Activated naive CD4-positive, alpha-beta T cell treated with anti-CD3 and anti-CD28 coated beads, Interleukin-2, amount 10 ng/mL, durations not matched to agents 7 days and 5 days (primary cell): ENCODE results near the gene PPARG.

Experiments
- CTCF ChIA-PET: fragments of 350-600 bp; sonication (Branson Sonifier 250); formaldehyde crosslinking; loops from one replicate; lab custom pipeline; 2021; ENCODE audit warnings: antibody characterized with exemption; lab: Charles Lee
- DNase-seq: peaks from one replicate; pipeline ENCODE4 v3.0.0-alpha.2; 2020
- H3K27ac Mint-ChIP-seq: one replicate; pipeline ENCODE4 v1.8.0; 2021; ENCODE audit warnings: mild to moderate bottlenecking, moderate library complexity, mixed read lengths
- H3K27me3 Mint-ChIP-seq: one replicate; pipeline ENCODE4 v1.8.0; 2021; ENCODE audit warnings: mild to moderate bottlenecking, mixed read lengths
- H3K36me3 Mint-ChIP-seq: one replicate; pipeline ENCODE4 v1.8.0; 2021; ENCODE audit warnings: mixed read lengths
- H3K4me1 Mint-ChIP-seq: one replicate; pipeline ENCODE4 v1.8.0; 2021; ENCODE audit warnings: mixed read lengths
- H3K4me3 Mint-ChIP-seq: one replicate; pipeline ENCODE4 v1.8.0; 2021; ENCODE audit warnings: mild to moderate bottlenecking, moderate library complexity, mixed read lengths
- H3K9me3 Mint-ChIP-seq: one replicate; pipeline ENCODE4 v1.8.0; 2021; ENCODE audit warnings: mixed read lengths

PPARG gene

GRCh38 chr3:12400616-12401194, 111.8 kb downstream of the PPARG start:
- H3K27me3 Mint-ChIP-seq = peaks cover 9% of the 10 kb centered on the region
- H3K4me3 Mint-ChIP-seq = no peak overlapping the region
- no peaks in the 10 kb centered on the region for H3K36me3 Mint-ChIP-seq
- H3K9me3 Mint-ChIP-seq = no peaks in the 10 kb centered on the region
- H3K27ac Mint-ChIP-seq = no peak overlapping the region
- CTCF ChIA-PET = interaction anchor here (1.1 to 1.7 kb wide), 2 partner anchors 79 to 265 kb away, joined by 4 read pairs; no protein-coding TSS in a partner anchor
- no peak for DNase-seq
- H3K4me1 Mint-ChIP-seq = peaks cover 2% of the 10 kb centered on the region

- H3K27me3 Mint-ChIP-seq = peaks cover 10% of the 10 kb centered on the region
- H3K4me3 Mint-ChIP-seq = no peak overlapping the region
- H3K4me1 Mint-ChIP-seq = no peaks in the 10 kb centered on the region
- H3K36me3 Mint-ChIP-seq = no peaks in the 10 kb centered on the region
- H3K27ac Mint-ChIP-seq = no peak overlapping the region
- no peak for DNase-seq
- CTCF ChIA-PET = interaction anchor here (1.1 to 1.7 kb wide), 2 partner anchors 79 to 266 kb away, joined by 4 read pairs; no protein-coding TSS in a partner anchor
- no peaks in the 10 kb centered on the region for H3K9me3 Mint-ChIP-seq
These were observed 112.3 kb downstream of the PPARG start for GRCh38 chr3:12401208-12401607.

- Mint-ChIP-seq H3K9me3 (no peaks in the 10 kb centered on the region), H3K4me3 (no peak overlapping the region), H3K27ac (no peak overlapping the region), H3K27me3 (peaks cover 8% of the 10 kb centered on the region), H3K4me1 (no peaks in the 10 kb centered on the region), H3K36me3 (no peaks in the 10 kb centered on the region)
- no peak for DNase-seq
- CTCF ChIA-PET = no interaction called here
These were observed 116.8 kb downstream of the PPARG start for GRCh38 chr3:12405432-12406272.

GRCh38 chr3:12408984-12409683, 120.3 kb downstream of the PPARG start:
- CTCF ChIA-PET = no interaction called here
- Mint-ChIP-seq H3K27ac (no peak overlapping the region), H3K9me3 (no peaks in the 10 kb centered on the region), H3K36me3 (no peaks in the 10 kb centered on the region), H3K4me1 (no peaks in the 10 kb centered on the region), H3K27me3 (peaks cover 17% of the 10 kb centered on the region), H3K4me3 (no peak overlapping the region)
- DNase-seq = no peak

- DNase-seq = no peak
- H3K27ac Mint-ChIP-seq = no peak overlapping the region
- H3K36me3 Mint-ChIP-seq = no peaks in the 10 kb centered on the region
- H3K27me3 Mint-ChIP-seq = peaks cover 19% of the 10 kb centered on the region
- H3K9me3 Mint-ChIP-seq = no peaks in the 10 kb centered on the region
- no peaks in the 10 kb centered on the region for H3K4me1 Mint-ChIP-seq
- CTCF ChIA-PET = no interaction called here
- no peak overlapping the region for H3K4me3 Mint-ChIP-seq
These were observed 121.1 kb downstream of the PPARG start for GRCh38 chr3:12409684-12410596.

GRCh38 chr3:12413721-12414255, 124.9 kb downstream of the PPARG start:
- Mint-ChIP-seq H3K36me3 (no peaks in the 10 kb centered on the region), H3K27me3 (peaks cover 21% of the 10 kb centered on the region), H3K4me3 (no peak overlapping the region), H3K4me1 (no peaks in the 10 kb centered on the region), H3K27ac (no peak overlapping the region), H3K9me3 (no peaks in the 10 kb centered on the region)
- no peak for DNase-seq
- CTCF ChIA-PET = no interaction called here

- CTCF ChIA-PET = no interaction called here
- no peaks in the 10 kb centered on the region for H3K36me3 Mint-ChIP-seq
- no peak overlapping the region for H3K4me3 Mint-ChIP-seq
- DNase-seq = no peak
- H3K4me1 Mint-ChIP-seq = no peaks in the 10 kb centered on the region
- H3K27ac Mint-ChIP-seq = no peak overlapping the region
- H3K9me3 Mint-ChIP-seq = no peaks in the 10 kb centered on the region
- peaks cover 18% of the 10 kb centered on the region for H3K27me3 Mint-ChIP-seq
These were observed 126.3 kb downstream of the PPARG start for GRCh38 chr3:12415014-12415680.

- CTCF ChIA-PET = no interaction called here
- Mint-ChIP-seq H3K9me3 (no peaks in the 10 kb centered on the region), H3K4me3 (no peak overlapping the region), H3K36me3 (no peaks in the 10 kb centered on the region), H3K27ac (no peak overlapping the region), H3K4me1 (no peaks in the 10 kb centered on the region), H3K27me3 (peaks cover 22% of the 10 kb centered on the region)
- no peak for DNase-seq
These were observed 127.9 kb downstream of the PPARG start for GRCh38 chr3:12416731-12417130.

- Mint-ChIP-seq H3K27ac (no peak overlapping the region), H3K9me3 (no peaks in the 10 kb centered on the region), H3K36me3 (no peaks in the 10 kb centered on the region), H3K4me3 (no peak overlapping the region), H3K27me3 (peaks cover 22% of the 10 kb centered on the region), H3K4me1 (no peaks in the 10 kb centered on the region)
- DNase-seq = no peak
- CTCF ChIA-PET = no interaction called here
These were observed 131.5 kb downstream of the PPARG start for GRCh38 chr3:12420393-12420792.

- CTCF ChIA-PET = no interaction called here
- no peaks in the 10 kb centered on the region for H3K4me1 Mint-ChIP-seq
- H3K36me3 Mint-ChIP-seq = no peaks in the 10 kb centered on the region
- H3K27me3 Mint-ChIP-seq = peaks cover 22% of the 10 kb centered on the region
- H3K27ac Mint-ChIP-seq = no peak overlapping the region
- no peak for DNase-seq
- no peak overlapping the region for H3K4me3 Mint-ChIP-seq
- H3K9me3 Mint-ChIP-seq = no peaks in the 10 kb centered on the region
These were observed 132.3 kb downstream of the PPARG start for GRCh38 chr3:12421132-12421531.

- H3K27me3 Mint-ChIP-seq = peaks cover 25% of the 10 kb centered on the region
- DNase-seq = no peak
- H3K4me3 Mint-ChIP-seq = no peak overlapping the region
- H3K27ac Mint-ChIP-seq = no peak overlapping the region
- H3K4me1 Mint-ChIP-seq = no peaks in the 10 kb centered on the region
- no peaks in the 10 kb centered on the region for H3K36me3 Mint-ChIP-seq
- CTCF ChIA-PET = no interaction called here
- H3K9me3 Mint-ChIP-seq = no peaks in the 10 kb centered on the region
These were observed 134.3 kb downstream of the PPARG start for GRCh38 chr3:12423131-12423530.

- no peaks in the 10 kb centered on the region for H3K9me3 Mint-ChIP-seq
- no peak for DNase-seq
These were observed 135.2 kb downstream of the PPARG start for GRCh38 chr3:12423918-12424630.

More at GRCh38 chr3:12423918-12424630, 135.2 kb downstream of the PPARG start:
- CTCF ChIA-PET = no interaction called here
- Mint-ChIP-seq H3K4me1 (no peaks in the 10 kb centered on the region), H3K36me3 (no peaks in the 10 kb centered on the region), H3K4me3 (no peak overlapping the region), H3K27ac (no peak overlapping the region), H3K27me3 (peaks cover 29% of the 10 kb centered on the region)
